Stimulated activated CD4-positive, alpha-beta T cell treated with anti-CD3 and anti-CD28 coated beads, Interleukin-1b, Interleukin-23, amount 100 ng/mL, for 24 hours (primary cell): Measurements from ENCODE around the gene SELENOM.
"Not testable (repeated sequence)": the region's sequence is repeated elsewhere in the genome, so short reads cannot be mapped to it uniquely, and the experiment has no call there.

Experiments
- DNase-seq, 4 experiments: peaks; one replicate each; pipeline ENCODE4 v3.0.0-alpha.2; 2020; ENCODE audit warnings: low read depth in 4 of 4, low spot score in 1 of 4

Gene SELENOM

DNA sequence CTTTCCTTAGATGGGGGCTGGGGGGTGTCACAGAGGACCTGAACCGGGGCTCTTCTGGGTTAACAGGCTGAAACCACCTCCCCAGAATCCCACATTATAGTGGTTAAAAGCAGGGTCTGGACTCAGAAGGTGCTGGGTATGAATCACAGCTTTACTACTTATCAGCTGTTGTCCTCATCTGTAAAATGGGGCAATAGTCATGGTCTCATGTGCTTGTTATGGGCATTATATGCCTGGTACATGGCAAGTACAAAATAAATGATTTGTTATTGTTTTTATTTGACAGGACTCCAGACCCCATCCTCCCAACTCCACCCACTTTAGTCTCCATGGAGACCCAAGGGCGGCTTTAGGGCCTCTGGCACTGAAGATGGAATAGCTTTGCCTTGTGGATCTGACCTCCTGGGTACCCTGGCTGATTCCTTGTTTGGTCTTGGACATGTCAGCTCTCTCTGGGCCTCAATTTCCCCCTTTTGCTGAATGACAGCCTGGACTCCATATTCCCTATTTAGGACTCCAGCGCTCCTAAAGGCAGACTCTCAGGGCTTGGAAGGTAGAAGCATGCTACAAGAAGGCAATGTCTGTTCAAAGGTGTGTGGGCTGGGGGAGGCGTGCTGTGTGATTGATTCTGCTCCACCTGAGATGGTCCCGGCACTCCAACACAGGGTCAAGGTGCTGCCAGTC, 27.1 kb downstream of the SELENOM start:
- no peak for DNase-seq

DNA sequence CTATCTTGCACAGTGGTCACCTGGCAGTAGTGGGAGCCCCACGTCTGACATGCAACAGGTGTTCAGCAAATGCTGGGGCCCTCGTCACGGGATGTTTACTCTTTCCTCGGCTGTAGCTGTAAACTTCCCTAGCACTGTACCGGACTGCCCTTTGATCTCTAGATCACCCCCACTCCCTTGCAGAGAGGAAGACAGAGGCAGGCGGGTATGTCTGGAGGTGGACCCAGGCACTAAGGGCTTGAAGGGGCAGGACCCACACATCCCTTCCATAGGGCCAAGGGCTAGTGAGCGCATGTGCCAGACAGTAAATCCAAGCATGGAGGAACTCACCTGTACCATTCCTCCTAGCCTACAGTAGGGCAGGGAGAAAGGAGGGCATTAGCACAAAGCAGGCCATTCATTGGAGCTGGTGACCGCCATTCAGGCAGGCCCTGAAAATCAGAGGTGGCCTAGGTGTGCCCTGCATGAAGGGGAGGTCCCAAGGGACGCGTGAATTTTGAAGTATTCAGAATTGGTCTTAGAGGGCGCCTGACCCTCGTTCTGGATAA, 28.2 kb downstream of the SELENOM start:
- DNase-seq: no peak

DNA sequence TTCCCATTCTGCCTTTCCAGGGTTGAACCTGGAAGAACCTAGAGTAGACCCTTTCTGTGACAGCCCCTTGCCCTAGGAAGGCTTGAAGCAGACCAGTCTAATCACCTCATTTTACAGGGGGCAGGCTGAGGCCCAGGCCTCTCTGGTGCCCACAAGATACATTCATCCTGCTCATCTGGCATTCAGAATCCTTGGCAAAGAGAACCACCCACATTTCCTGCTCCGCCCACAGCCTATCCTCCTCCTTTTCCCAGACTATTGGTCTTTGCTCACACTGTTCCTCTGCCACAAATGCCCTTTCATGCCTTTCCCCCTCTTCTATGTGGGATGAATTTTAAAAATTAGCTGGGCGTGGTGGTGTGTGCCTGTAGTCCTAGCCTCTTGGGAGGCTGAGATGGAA, 29.0 kb downstream of the SELENOM start:
- not testable (repeated sequence) for DNase-seq

DNA sequence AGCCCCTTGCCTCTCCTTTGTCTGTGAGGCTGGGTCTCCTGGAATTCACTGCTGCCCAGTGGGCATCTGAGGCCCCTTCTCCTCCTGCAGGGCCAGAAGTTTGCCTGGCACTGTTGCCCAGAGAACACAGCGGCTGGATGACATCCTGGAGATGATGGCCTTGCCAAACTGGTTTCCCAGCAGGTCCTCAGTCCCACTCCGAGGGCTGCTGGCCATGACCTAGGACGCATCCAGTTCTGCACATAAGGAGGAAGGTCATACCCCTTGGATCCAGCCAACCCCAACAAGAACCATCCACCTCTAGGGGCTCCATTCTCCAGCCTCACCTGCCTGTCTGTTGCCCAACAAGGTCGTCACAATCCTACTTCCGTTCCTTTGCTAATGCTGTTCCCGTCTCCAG, 29.7 kb downstream of the SELENOM start:
- DNase-seq: no peak

DNA sequence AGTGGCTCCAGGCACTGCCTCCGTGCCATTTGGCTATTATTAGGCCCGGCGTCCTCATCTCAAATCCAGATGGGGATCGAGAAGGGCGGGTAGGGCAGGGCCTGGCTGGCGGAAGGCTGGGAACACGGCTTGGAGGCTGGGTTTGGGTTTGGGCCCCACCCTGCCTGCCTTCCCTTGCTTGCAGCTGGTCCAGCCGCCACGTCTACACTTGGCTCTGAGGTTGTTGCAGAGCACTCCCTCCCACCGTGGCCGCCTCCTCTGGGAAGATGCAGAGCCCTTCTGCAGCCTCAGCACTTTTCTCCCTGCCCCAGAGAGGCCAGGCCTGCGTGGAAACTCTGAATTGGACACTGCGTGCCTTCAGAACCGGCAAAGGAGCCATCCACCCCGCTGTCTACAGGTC, 31.4 kb downstream of the SELENOM start:
- DNase-seq: no peak

DNA sequence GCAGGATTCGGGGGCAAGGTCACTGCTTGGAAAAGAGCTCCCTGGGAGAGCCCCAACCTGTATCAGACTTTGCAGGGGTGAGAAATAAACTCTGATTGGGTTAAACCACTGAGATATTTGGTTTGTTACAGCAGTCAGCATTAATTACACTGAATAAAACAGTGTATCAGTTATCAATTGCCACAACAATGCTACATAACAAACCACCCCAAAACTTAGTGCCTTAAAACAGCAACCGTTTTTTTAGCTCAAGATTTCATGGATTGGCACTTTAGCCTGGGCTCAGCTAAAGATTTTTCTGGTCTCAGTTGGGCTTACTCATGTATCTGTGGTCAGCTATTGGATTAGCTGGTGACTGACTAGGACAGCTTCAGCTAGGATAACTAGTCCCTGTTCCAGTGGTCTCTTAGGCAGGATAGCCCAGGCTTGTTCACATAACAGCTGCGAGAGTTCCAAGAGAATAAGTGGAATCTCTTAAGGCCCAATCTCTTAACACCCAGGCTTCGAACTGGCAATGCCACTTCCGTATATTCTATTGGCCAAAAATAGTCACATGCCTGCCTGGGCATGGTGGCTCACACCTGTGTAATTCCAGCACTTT, 33.7 kb downstream of the SELENOM start:
- DNase-seq: not testable (repeated sequence)

DNA sequence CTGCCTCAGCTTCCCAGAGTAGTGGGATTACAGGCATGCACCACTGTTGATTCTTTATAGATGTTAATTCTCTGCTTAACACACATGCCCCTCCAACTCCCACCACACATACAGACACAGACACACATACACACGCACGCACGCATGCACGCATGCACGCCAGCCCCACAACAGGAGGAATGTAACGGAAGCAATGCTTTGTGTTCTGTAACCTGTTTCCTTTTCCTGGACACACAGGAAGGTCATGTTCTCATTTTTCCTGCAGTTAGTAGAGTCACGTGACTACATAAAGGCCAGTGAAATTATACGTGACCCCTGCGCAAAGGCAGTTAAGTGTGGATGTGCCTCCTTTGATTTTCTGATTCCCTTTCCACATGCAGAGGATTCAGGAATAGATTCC, 34.2 kb downstream of the SELENOM start:
- DNase-seq: not testable (repeated sequence)

DNA sequence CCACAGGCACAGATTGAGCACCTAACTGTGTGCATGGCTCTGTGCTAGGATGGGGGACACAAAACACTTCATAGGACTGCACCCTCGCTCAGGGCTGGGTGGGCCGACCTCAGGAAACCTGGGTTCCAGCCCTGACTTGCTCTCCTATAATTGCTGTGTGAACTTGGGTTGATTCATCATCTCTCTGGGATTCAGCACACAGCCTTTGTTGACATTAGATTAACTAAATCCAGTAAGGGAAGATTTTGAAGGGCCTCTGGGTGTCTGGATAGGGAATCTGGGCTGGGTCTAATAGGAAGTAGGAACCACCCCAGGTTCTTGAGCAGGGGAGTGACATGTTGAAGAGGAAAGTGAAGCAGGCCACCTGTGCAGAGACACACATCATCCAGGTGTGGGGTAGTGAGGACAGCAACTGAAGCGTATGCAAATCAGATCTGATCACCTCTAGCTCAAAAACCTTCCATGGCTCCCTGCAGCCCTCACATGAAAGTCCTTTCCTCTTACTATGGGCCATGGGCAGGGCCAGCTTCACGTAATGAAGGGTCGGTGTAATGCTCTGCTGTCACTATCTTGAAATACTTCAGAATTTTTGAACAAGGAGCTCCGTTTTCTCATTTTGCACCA, 37.6 kb downstream of the SELENOM start:
- DNase-seq: not testable (repeated sequence)

DNA sequence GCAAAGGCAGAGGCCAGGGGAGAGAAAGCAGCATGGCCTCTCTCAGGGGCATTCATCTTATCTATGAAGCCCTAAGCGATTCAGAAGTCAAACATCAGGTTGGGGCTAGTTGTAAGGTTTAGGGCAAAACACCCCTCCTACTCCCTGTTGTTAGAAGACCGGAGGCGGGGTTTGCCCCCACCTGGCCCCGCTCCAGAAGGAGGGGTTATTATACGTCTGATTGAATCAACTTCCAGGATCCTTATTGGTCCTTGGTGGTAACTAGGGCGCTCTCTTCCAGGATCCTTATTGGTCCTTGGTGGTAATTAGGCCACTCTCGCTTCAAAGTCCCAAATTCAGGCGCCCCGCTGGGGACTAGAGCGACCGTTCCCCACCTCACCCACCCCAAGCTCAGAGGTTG, 38.4 kb downstream of the SELENOM start:
- DNase-seq: no peak

DNA sequence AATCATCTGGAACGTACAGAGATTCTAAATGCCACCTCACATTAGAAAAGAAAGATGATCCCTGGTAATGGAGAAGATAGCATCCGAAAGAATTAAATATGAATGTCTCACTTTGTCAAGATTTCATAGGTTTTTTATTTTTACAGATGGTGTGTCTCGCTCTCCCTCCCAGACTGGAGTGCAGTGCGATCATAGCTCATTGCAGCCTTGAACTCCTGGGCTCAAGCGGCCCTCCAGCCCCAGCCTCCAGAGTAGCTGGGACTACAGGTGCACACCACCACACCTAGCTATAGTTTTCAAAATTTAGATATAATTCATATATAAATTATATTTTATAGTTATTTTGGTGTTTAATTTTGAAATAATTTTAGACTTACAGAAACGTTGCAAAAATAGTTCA, 43.0 kb downstream of the SELENOM start:
- no peak for DNase-seq

DNA sequence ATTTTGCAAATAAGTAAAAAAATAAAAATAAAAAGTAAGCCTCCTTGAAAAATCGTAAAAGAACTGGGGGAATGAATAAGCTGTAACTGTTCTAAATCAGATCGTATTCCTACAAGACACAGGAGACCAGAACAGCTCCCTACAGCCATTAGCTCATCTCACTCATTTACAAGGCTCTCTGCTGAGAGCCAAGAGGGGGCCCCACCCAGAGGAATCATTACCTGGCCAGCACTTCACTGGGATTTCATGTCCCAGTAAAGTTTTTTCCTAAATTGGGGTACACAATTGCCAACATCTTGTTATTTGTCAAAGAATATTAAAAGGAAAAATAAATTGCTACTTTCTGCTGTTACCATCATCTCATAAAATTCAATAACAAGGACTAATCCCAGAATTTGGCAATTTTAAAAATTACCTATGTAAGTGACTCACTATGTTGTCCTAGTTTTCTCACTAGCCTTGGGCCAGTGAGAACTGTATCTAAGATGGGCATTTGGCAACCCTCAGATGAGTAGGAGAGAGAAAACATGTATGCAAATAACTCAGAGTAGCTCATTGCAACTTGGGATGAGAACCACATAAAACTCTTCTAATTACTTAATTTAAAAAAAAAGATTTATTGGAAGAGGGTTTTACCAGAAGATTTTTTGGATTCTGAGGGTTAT, 44.7 kb downstream of the SELENOM start:
- no peak for DNase-seq

DNA sequence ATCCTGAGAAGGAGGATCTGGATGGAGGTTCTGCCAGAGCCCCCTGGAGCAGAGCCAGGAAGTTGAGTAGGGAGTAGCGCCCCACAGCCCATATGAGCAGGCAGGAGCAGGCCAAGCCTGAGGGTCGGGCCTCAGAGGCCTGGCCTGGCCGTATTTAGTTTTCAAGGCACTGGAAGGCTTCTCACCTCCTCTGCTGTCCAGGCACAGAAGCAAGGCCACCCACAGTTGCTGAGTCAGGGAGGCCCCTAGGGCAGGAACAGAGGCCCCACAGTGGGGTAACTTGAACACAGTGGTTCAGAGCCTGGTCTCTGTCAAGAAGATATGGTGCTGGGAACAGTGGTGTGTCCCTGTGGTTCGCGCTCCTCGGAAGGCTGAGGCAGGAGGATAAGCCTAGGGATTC, 47.7 kb downstream of the SELENOM start:
- DNase-seq: not testable (repeated sequence)

DNA sequence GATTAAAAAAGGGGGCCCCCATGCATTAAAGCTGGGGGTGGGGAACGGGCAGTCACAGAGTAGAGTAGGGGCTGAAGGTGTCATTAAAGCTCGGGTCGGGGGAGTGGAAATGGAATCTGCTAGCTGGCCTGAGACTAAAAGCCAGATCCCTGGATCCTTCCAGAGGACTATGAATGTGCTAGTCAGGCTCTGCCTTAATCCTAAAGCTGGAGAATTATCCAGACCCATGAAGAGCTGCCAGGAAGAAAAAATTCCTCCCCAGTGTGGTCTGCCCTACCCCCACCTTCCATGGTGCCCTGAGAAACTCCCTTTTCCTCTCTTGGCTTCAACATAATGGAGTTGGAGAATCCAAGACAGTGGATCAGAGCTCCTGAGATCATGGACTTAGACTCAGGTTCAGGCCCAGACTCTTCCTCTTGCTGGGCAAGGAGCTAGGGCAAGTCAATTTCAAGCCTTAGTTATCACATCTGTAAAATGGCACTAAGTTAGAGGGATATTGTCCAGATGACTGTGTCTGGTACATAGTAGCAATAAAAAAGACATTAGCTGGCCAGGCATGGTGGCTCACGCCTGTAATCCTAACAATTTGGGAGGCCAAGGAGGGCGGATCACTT, 50.3 kb downstream of the SELENOM start:
- DNase-seq: no peak

DNA sequence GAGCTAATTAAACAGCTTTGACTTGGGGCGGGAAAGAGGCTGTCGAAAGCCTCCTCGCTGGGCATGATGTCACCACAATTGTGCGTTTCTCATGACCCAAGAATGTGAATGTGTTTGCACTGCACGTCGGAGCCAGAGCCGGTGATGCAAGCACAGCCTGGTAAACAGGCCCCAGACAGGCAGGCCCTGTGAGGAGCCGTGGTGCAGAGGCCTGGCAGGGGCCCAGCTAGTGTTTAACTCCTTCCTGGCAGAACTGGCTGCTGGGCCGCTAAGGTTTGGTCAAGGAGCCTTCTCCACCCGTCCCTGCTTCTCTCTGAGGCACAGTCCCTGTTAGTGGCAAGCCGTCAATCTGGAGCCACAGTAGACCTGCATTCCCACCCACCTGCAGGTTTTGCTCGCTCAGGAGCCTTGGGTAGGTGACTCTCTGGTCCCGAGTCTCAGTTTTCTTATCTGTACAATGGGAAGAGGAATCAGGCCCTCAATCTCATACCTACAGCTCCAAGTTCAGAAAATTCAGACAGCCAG, 51.7 kb downstream of the SELENOM start:
- DNase-seq: no peak

DNA sequence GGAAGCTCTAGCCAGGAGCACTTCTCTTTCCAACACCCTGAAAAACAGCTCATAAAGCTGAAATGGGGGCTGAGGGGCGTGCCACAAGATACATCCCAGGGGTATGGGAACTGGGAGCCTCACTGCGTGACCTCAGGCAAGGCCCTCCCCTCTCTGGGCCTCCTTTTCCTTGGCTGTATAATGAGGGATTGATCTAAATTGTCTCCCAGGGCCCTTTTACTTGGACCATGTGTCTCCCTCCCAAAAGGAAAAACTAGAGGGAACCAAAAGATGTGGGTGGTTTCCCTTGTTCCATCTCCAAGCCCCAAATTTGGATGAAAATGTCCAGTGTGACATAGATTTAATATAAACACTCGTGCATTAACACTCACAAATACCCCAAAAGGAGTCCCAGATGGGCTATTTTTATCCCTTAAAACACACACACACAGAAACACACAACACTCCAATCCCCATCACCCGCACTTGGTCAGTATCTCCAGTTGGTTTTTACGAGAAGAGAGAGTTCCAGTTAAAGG, 52.2 kb downstream of the SELENOM start:
- no peak for DNase-seq
